HL-60 (cell line): ENCODE measurements around the gene ERGIC1.

Source experiments
- DNase-seq, 2 experiments: peaks; one replicate each; pipeline ENCODE4 v3.0.0-alpha.2; 2010 to 2020; ENCODE audit warnings: low read depth in 1 of 2, low spot score in 1 of 2
- H3K27ac ChIP-seq: fragments of 250-450 bp; sonication (Bioruptor Pico); replicated peaks from 2 replicates; pipeline ENCODE4 v1.5.1; 2020; ENCODE audit warnings: mild to moderate bottlenecking, moderate library complexity
- H3K27me3 ChIP-seq: fragments of 250-450 bp; sonication (Bioruptor Pico); 2 replicates; pipeline ENCODE4 v1.5.1; 2021; ENCODE audit warnings: mild to moderate bottlenecking, moderate library complexity; ENCODE audit not compliant: insufficient read depth, poor library complexity, severe bottlenecking
- H3K4me3 ChIP-seq: replicated peaks from 2 replicates; pipeline ENCODE4 v1.5.1; 2011; ENCODE audit warnings: mild to moderate bottlenecking, control low read depth, low read length; ENCODE audit not compliant: insufficient read depth
- GABPA ChIP-seq: IDR thresholded peaks from 2 replicates; pipeline ENCODE4 v1.6.1; 2012; ENCODE audit warnings: low read depth
- POLR2AphosphoS5 ChIP-seq: IDR thresholded peaks from 2 replicates; pipeline ENCODE4 v1.6.1; 2012; ENCODE audit warnings: low read depth
- SPI1 ChIP-seq: IDR thresholded peaks from 2 replicates; pipeline ENCODE4 v1.6.1; 2012; ENCODE audit warnings: low read depth, mild to moderate bottlenecking, borderline replicate concordance
- TF ChIP-seq, protein P1 (sequence below): IDR thresholded peaks from 2 replicates; pipeline ENCODE4 v1.6.1; 2012; ENCODE audit warnings: low read depth; ENCODE audit not compliant: insufficient replicate concordance
- TF ChIP-seq, protein P2 (sequence below): IDR thresholded peaks from one replicate; pipeline ENCODE4 v1.5.1; 2011; ENCODE audit warnings: low read length, control low read depth, inconsistent platforms; ENCODE audit not compliant: insufficient read depth

ERGIC1 gene

GRCh38 chr5:172791286-172791685 lies 42.8 kb upstream of the ERGIC1 start:
- Histone ChIP-seq H3K27ac (no peak overlapping the region), H3K27me3 (no peaks in the 10 kb centered on the region), H3K4me3 (no peak overlapping the region)
- DNase-seq: no peak
- TF ChIP-seq, protein P1, sequence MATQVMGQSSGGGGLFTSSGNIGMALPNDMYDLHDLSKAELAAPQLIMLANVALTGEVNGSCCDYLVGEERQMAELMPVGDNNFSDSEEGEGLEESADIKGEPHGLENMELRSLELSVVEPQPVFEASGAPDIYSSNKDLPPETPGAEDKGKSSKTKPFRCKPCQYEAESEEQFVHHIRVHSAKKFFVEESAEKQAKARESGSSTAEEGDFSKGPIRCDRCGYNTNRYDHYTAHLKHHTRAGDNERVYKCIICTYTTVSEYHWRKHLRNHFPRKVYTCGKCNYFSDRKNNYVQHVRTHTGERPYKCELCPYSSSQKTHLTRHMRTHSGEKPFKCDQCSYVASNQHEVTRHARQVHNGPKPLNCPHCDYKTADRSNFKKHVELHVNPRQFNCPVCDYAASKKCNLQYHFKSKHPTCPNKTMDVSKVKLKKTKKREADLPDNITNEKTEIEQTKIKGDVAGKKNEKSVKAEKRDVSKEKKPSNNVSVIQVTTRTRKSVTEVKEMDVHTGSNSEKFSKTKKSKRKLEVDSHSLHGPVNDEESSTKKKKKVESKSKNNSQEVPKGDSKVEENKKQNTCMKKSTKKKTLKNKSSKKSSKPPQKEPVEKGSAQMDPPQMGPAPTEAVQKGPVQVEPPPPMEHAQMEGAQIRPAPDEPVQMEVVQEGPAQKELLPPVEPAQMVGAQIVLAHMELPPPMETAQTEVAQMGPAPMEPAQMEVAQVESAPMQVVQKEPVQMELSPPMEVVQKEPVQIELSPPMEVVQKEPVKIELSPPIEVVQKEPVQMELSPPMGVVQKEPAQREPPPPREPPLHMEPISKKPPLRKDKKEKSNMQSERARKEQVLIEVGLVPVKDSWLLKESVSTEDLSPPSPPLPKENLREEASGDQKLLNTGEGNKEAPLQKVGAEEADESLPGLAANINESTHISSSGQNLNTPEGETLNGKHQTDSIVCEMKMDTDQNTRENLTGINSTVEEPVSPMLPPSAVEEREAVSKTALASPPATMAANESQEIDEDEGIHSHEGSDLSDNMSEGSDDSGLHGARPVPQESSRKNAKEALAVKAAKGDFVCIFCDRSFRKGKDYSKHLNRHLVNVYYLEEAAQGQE: no peak
- TF ChIP-seq, protein P2, sequence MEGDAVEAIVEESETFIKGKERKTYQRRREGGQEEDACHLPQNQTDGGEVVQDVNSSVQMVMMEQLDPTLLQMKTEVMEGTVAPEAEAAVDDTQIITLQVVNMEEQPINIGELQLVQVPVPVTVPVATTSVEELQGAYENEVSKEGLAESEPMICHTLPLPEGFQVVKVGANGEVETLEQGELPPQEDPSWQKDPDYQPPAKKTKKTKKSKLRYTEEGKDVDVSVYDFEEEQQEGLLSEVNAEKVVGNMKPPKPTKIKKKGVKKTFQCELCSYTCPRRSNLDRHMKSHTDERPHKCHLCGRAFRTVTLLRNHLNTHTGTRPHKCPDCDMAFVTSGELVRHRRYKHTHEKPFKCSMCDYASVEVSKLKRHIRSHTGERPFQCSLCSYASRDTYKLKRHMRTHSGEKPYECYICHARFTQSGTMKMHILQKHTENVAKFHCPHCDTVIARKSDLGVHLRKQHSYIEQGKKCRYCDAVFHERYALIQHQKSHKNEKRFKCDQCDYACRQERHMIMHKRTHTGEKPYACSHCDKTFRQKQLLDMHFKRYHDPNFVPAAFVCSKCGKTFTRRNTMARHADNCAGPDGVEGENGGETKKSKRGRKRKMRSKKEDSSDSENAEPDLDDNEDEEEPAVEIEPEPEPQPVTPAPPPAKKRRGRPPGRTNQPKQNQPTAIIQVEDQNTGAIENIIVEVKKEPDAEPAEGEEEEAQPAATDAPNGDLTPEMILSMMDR: no peak
- TF ChIP-seq GABPA (no peak), POLR2AphosphoS5 (no peak), SPI1 (no peak)

DNA sequence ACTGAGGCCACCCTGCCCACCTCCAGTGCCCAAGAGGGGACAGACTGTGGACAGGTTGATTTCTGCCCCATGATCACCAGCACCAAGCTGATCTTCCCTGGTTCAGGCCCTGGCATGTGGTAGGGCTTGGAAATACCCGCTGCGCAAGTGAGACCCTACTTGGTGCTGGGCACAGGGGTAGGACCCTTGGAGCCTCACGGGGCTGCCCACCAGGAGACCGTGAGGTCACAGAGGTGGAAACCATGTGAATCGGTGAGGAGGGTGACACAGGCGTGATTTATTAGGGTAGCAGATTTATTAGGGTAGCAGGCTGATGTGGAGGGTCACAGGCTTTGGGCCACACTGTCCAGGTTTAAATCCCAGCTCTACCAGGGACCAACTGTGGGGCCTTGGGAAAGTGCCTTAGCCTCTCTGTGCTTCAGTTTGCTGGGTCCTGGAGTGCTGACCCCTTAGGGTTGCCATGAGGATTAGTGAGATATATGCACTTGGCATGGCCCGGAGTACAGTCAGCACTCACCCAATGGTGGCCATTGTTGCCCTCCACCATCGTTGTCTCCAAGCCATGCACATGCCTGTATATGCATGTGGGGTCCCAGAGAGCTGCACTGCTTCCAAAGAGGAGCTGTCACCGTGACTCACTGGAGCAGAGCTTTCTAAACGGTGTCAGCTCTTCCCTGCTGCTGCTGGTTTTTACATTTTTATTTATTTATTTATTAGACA lies 42.2 kb upstream of the ERGIC1 start:
- no peak for DNase-seq
- Histone ChIP-seq H3K4me3 (no peak overlapping the region), H3K27me3 (no peaks in the 10 kb centered on the region), H3K27ac (no peak overlapping the region)
- no peak for TF ChIP-seq GABPA
- TF ChIP-seq POLR2AphosphoS5: no peak
- TF ChIP-seq, protein P1: no peak
- no peak for TF ChIP-seq SPI1
- TF ChIP-seq, protein P2: no peak

DNA sequence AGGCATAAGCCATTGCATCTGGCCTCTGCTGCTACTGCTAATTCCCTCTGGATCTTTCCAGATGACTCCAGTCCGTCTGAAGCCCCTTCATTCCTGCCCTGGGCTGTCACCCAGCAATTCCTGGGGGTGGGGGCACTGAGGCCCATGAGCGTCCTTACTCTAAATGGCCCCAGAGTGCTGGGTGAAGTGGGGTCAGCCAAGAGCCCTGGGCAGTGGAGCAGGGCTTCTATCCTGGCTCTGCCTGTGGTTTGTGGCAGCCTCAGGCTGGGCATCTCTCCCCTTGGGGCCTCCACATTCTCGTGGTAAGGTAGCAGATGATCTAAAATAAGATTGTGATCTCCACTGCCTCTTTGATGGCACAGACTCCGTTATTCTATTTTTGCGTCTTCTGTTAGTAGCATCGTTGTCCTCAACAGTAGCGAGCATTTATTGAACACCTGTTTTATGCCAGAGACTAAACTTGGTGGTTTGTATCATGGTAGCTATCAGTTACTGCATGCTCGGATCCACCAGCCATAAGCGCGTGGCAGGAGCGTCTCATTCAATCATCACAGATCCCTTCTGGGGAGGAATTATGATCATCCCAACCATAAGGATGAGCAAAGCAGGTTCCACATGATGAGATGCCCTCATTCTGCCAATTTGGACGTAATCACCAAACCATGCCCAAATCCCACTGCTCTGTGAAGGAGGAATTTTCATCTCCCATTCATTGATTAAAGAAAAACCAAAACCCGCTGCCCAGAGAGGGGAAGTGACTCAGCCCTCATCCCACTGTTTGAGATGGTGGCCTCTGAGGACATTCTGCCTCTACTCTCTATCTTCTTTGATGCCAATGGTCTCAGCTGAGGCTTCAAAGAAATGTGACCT lies 41.1 kb upstream of the ERGIC1 start:
- H3K27me3 ChIP-seq: no peaks in the 10 kb centered on the region
- DNase-seq: no peak
- no peak overlapping the region for H3K27ac ChIP-seq
- TF ChIP-seq GABPA (no peak), SPI1 (no peak), POLR2AphosphoS5 (no peak)
- TF ChIP-seq, protein P2: no peak
- TF ChIP-seq, protein P1: no peak
- no peak overlapping the region for H3K4me3 ChIP-seq
